NT2/D1 (cell line): ENCODE results near the gene PLD1.

ENCODE experiments used
- DNase-seq: peaks from one replicate; pipeline ENCODE4 v3.0.0-alpha.2; 2011; ENCODE audit warnings: low read depth, low spot score
- H3K27me3 ChIP-seq: 2 replicates; pipeline ENCODE4 v1.6.0; 2011; ENCODE audit warnings: mild to moderate bottlenecking; ENCODE audit not compliant: insufficient read length, insufficient read depth
- H3K36me3 ChIP-seq: 2 replicates; pipeline ENCODE4 v1.6.1; 2011; ENCODE audit warnings: mild to moderate bottlenecking, low read length, mixed read lengths; ENCODE audit not compliant: insufficient read depth, insufficient read length
- H3K4me1 ChIP-seq: 2 replicates; pipeline ENCODE4 v1.5.1; 2011; ENCODE audit not compliant: insufficient read depth, insufficient read length
- H3K4me3 ChIP-seq: 2 replicates; pipeline ENCODE4 v1.5.1; 2011; ENCODE audit warnings: low read depth; ENCODE audit not compliant: insufficient read length
- H3K9ac ChIP-seq: 2 replicates; pipeline ENCODE4 v1.6.0; 2011; ENCODE audit warnings: low read depth; ENCODE audit not compliant: insufficient read length
- H3K9me3 ChIP-seq: 2 replicates; pipeline ENCODE4 v1.5.1; 2011; ENCODE audit warnings: mild to moderate bottlenecking, low read length; ENCODE audit not compliant: insufficient read depth
- SUZ12 ChIP-seq: IDR thresholded peaks from 2 replicates; pipeline ENCODE4 v1.6.1; 2011; ENCODE audit not compliant: insufficient read length, insufficient read depth; ENCODE audit errors: extremely low read depth
- YY1 ChIP-seq: IDR thresholded peaks from 2 replicates; pipeline ENCODE4 v1.6.1; 2011; ENCODE audit not compliant: insufficient read length, insufficient read depth
- ZNF274 ChIP-seq: IDR thresholded peaks from 2 replicates; pipeline ENCODE4 v1.6.1; 2011; ENCODE audit warnings: mild to moderate bottlenecking, low read depth, low read length

The PLD1 gene

DNA sequence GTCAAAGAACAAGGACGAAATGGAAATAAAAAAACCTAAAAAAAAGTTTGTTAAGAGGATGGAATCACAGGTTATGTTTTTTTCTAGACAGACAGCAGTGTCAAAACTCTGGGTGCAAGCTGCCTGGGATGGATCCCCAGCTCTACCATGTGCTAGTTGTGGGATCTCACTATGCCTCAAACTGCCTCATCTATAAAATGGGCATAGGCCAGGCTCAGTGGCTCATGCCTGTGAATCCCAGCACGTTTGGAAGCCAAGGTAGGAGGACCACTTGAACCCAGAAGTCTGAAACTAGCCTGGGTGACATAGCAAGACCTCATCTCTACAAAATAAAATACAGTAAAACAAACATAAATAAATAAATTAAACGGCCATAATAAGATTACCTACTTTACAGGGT, 4.6 kb downstream of the PLD1 start:
- DNase-seq: no peak
- peaks cover 17% of the 10 kb centered on the region for H3K27me3 ChIP-seq
- H3K36me3 ChIP-seq: no peaks in the 10 kb centered on the region
- TF ChIP-seq ZNF274 (no peak), YY1 (no peak), SUZ12 (no peak)
- H3K4me3 ChIP-seq: no peak overlapping the region
- H3K9ac ChIP-seq: no peak overlapping the region
- H3K4me1 ChIP-seq: no peaks in the 10 kb centered on the region
- H3K9me3 ChIP-seq: no peaks in the 10 kb centered on the region

DNA sequence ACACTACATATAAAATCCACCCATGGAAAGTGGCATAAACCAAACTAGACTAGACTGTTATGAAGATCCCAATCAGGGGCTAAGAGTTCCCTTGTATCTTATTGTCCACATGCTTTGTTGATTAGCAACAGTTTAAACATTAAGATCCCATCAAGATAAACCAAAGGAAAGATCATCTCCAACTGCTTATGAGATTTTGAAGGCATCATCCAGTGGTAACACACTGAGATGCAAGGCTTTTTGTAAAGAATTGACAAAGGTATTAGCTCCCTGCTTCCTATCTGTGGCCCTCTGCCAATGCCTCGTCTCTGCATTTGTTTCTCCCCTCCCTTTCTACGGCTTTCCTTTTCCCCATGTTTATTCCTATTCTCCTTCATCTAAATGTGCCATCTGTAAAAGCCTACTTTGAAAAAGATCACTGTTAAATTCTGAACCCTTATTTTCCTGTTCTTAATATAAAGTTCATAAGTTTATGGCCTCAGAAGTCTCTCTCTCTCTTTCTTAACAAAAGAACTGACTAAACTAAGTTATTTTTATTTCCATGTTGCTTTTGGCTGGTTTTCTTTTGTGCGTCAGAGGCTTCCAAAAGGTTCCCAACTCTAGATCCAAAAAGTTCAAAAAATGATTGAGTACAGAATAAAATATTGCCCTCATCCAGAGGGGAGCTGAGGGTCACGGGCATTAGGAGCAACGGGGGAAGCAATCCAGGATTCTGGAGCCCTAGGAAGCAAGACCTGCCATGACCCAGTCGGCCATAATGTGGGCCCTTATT, 5.5 kb downstream of the PLD1 start:
- Histone ChIP-seq H3K27me3 (peaks cover 9% of the 10 kb centered on the region), H3K9ac (no peak overlapping the region), H3K4me1 (no peaks in the 10 kb centered on the region), H3K9me3 (no peaks in the 10 kb centered on the region), H3K36me3 (no peaks in the 10 kb centered on the region), H3K4me3 (no peak overlapping the region)
- DNase-seq: no peak
- TF ChIP-seq SUZ12: no peak

DNA sequence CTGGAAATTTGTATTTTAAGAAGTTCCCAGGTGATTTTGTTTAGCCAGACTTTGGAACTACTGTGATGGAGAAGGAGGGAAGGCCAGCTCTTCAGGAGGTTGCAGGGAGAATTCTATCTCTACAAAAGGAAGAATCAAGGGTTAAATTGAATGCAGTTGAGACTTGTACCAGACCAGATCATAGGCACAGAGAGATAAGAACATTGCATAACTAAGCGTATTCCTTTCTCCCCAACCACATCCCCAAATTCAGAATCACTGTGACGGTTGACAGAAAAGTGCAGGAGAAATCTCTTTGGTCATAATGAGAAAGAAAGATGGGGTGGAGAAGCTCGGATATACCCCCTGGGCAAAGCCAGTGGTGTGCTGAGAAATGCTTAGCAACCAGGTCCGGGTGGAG, 7.2 kb downstream of the PLD1 start:
- Histone ChIP-seq H3K9ac (no peak overlapping the region), H3K4me1 (no peaks in the 10 kb centered on the region)

DNA sequence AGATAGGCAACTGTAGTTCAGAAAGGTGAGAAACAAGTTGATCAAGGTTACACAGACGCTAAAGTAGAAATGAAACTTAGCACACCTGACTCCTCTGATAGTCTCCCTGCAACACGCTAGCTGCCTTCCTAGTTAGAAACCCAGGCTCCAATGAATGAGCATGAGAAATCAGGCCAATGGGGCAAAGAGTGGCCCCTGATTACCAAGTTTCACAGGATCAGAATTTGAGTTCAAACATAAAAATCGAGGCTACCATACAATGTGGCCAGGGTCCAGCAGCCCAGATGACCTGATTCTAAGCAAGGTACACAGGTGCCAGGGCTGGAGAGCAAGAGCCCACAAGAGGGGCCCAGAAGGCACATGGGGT, 7.7 kb downstream of the PLD1 start:
- H3K4me3 ChIP-seq: no peak overlapping the region
- H3K27me3 ChIP-seq: no peaks in the 10 kb centered on the region
- no peaks in the 10 kb centered on the region for H3K9me3 ChIP-seq
- no peak for DNase-seq
- TF ChIP-seq ZNF274 (no peak), SUZ12 (no peak), YY1 (no peak)
- H3K9ac ChIP-seq: no peak overlapping the region
- H3K4me1 ChIP-seq: no peaks in the 10 kb centered on the region
- no peaks in the 10 kb centered on the region for H3K36me3 ChIP-seq

More for the DNA sequence above, 7.2 kb downstream of the PLD1 start:
- DNase-seq: no peak
- TF ChIP-seq SUZ12 (no peak), ZNF274 (no peak), YY1 (no peak)
- H3K27me3 ChIP-seq: no peaks in the 10 kb centered on the region
- no peaks in the 10 kb centered on the region for H3K36me3 ChIP-seq
- H3K9me3 ChIP-seq: no peaks in the 10 kb centered on the region
- no peak overlapping the region for H3K4me3 ChIP-seq

DNA sequence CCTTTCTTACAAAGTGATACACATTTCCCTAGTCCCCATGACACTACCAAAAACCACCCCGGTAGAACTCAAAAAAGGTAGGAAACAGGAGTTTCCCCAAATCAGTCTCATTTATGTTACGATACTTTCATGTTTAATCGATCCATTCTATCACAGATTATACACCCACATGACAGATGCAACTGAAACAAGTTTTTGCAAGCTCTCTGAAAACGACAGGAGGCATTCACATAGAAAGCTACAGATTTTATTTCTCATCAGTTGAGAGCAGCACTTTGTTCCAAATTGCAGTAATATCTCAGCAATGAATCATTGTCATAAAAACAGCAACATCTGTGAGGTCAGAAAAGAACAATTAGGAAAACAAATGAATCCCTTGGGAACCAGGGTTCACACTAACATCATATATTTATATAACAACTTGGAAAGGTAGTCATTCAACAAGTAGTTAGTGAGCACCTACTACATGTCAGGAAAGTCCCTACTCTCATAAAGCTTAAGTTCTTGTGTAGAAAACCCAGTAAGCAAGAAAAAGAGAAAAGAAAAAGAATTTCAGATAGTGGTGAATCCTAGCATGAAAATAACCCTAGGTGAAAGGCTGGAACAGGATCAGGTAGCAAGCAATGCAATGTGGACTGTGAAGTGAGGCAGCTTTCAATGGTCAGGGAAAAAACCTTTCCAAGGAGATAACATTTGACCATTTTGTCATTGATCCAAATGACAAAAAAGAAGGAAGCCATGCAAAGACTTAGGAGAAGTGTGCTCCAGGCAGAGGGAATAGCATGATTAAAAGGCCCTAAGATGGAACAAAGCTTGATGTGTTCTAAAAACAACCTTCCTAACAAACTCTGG, 8.3 kb downstream of the PLD1 start:
- Histone ChIP-seq H3K9ac (no peak overlapping the region), H3K27me3 (no peaks in the 10 kb centered on the region), H3K4me1 (no peaks in the 10 kb centered on the region), H3K9me3 (no peaks in the 10 kb centered on the region), H3K36me3 (no peaks in the 10 kb centered on the region), H3K4me3 (no peak overlapping the region)
- TF ChIP-seq SUZ12 (no peak), ZNF274 (no peak), YY1 (no peak)
- DNase-seq: no peak

DNA sequence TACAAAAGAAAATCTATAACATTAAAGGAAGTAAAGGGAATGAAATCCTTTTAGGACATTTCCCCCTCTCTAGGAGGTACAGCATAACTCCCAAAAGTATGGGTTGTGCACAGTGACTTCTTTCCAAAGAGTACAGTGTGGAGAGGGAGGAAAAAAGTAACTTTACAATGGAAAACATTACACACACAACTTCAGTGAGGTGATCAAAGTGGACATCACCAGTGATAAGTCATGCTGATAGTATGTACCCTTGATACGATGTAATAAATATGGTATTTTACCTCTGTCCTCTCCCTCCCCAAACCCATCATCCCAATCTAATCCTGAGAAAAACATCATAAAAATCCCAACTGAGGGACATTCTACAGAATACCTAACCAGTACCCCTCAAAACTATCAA, 10.8 kb downstream of the PLD1 start:
- TF ChIP-seq YY1 (no peak), ZNF274 (no peak), SUZ12 (no peak)
- no peaks in the 10 kb centered on the region for H3K9me3 ChIP-seq
- no peak for DNase-seq
- H3K36me3 ChIP-seq: no peaks in the 10 kb centered on the region
- H3K27me3 ChIP-seq: no peaks in the 10 kb centered on the region
- H3K4me1 ChIP-seq: no peaks in the 10 kb centered on the region
- H3K4me3 ChIP-seq: no peak overlapping the region
- H3K9ac ChIP-seq: no peak overlapping the region

DNA sequence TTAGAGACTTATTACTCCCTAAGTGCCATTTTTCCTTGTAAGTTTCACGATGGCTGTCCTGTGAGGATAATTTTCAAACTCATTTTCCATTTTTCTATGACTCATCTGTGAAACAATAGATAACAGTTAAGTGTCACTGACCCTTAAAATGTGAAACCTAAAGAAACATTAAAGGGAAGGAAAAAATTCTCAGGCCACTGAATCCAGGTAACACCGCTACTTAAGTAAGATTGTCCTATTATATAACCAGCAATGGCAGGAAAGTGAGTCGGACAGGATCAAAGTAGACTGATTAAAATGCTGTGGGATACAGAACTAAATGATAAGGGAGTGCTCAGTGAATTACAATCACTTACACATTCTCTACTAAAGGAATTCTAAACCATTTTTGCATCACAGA, 12.4 kb downstream of the PLD1 start:
- H3K9ac ChIP-seq: no peak overlapping the region
- no peaks in the 10 kb centered on the region for H3K36me3 ChIP-seq
- no peaks in the 10 kb centered on the region for H3K4me1 ChIP-seq
- DNase-seq: no peak
- no peaks in the 10 kb centered on the region for H3K27me3 ChIP-seq
- TF ChIP-seq ZNF274: no peak
- no peak for TF ChIP-seq SUZ12
- TF ChIP-seq YY1: no peak
- H3K9me3 ChIP-seq: no peaks in the 10 kb centered on the region
- no peak overlapping the region for H3K4me3 ChIP-seq

DNA sequence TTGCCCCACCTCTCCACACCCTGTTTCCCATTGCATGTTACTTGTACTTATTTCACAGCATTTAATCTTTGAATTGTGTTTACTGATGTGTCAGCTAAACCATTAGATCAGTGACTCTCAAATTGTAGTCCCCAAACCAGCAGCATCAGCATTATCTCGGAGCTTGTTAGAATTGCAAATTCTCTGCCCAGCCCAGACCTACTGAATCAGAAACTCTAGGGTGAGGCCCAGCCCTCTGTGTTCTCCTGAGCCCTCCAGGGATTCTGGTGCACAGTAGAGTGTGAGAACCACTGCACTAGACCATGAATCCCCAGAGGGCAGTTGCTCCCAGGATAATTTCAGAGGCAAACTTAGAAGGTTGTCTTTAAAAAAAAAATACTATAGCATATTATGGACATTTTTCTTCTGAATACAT, 13.0 kb downstream of the PLD1 start:
- Histone ChIP-seq H3K27me3 (no peaks in the 10 kb centered on the region), H3K4me1 (peaks cover 6% of the 10 kb centered on the region), H3K36me3 (no peaks in the 10 kb centered on the region), H3K9me3 (no peaks in the 10 kb centered on the region), H3K4me3 (no peak overlapping the region), H3K9ac (no peak overlapping the region)
- DNase-seq: no peak
- no peak for TF ChIP-seq ZNF274
- TF ChIP-seq SUZ12: no peak
